Activated T-cell treated with anti-CD3 and anti-CD28 coated beads, Interleukin-2, amount 50 U/mL, for 1 hour (primary cell): ENCODE data around the gene STOX1.
"Not testable (repeated sequence)": the region's sequence is repeated elsewhere in the genome, so short reads cannot be mapped to it uniquely, and the experiment has no call there.

Source experiments
- DNase-seq: peaks from one replicate; pipeline ENCODE4 v3.0.0-alpha.2; 2020

Gene STOX1

GRCh38 chr10:68897336-68897741 lies 70.0 kb downstream of the STOX1 start:
- no peak for DNase-seq

- DNase-seq: no peak
These were observed 71.9 kb downstream of the STOX1 start for GRCh38 chr10:68899186-68899745.

- DNase-seq: no peak
These were observed 73.2 kb downstream of the STOX1 start for GRCh38 chr10:68900427-68901104.

- DNase-seq: peak; percentile 94
These were observed 74.0 kb downstream of the STOX1 start, which contains the start of gene DDX50 for GRCh38 chr10:68901105-68901927. Gene DDX50 (plus strand): TSS chr10:68901315. CDS start chr10:68901385, 70 bp downstream.

- DNase-seq: no peak
These were observed 75.1 kb downstream of the STOX1 start for GRCh38 chr10:68902382-68902781.

- DNase-seq: no peak
These were observed 97.3 kb downstream of the STOX1 start for GRCh38 chr10:68924593-68924992.

- no peak for DNase-seq
These were observed 98.2 kb downstream of the STOX1 start for GRCh38 chr10:68925489-68925888.

GRCh38 chr10:68929157-68929556 lies 101.8 kb downstream of the STOX1 start:
- DNase-seq: not testable (repeated sequence)

- not testable (repeated sequence) for DNase-seq
These were observed 102.6 kb downstream of the STOX1 start for GRCh38 chr10:68929888-68930287.

- not testable (repeated sequence) for DNase-seq
These were observed 105.5 kb downstream of the STOX1 start for GRCh38 chr10:68932860-68933259.

- no peak for DNase-seq
These were observed 107.7 kb downstream of the STOX1 start for GRCh38 chr10:68934994-68935393.

- DNase-seq: no peak
These were observed 110.8 kb downstream of the STOX1 start for GRCh38 chr10:68938117-68938516.

GRCh38 chr10:68938884-68939283 lies 111.6 kb downstream of the STOX1 start:
- DNase-seq: no peak

GRCh38 chr10:68940917-68941316 lies 113.6 kb downstream of the STOX1 start:
- not testable (repeated sequence) for DNase-seq
